GM12873 (cell line): ENCODE measurements around the gene BARX2.

Source experiments
- TF ChIP-seq, protein P1 (sequence below): IDR thresholded peaks from 2 replicates; pipeline ENCODE4 v1.5.1; 2012; ENCODE audit warnings: low read depth, mild to moderate bottlenecking, moderate library complexity, low read length, control low read depth; ENCODE audit not compliant: insufficient read depth; ENCODE audit errors: missing control alignments

BARX2 gene

DNA sequence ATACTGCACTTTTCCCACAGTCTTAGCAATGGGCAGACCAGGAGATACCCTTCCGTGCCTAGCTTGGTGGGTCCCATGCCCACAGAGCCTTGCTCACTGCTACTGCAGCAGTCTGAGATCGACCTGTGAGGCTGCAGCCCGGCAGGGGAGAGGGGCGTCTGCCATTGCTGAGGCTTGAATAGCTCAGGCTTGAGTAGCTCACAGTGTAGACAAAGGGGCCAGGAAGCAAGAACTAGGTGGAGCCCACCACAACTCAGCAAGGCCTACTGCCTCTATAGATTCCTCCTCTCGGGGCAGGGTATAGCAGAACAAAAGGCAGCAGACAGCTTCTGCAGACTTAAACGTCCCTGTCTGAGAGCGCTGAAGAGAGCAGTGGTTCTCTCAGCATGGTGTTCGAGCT lies 118.1 kb downstream of the BARX2 start:
- TF ChIP-seq, protein P1, sequence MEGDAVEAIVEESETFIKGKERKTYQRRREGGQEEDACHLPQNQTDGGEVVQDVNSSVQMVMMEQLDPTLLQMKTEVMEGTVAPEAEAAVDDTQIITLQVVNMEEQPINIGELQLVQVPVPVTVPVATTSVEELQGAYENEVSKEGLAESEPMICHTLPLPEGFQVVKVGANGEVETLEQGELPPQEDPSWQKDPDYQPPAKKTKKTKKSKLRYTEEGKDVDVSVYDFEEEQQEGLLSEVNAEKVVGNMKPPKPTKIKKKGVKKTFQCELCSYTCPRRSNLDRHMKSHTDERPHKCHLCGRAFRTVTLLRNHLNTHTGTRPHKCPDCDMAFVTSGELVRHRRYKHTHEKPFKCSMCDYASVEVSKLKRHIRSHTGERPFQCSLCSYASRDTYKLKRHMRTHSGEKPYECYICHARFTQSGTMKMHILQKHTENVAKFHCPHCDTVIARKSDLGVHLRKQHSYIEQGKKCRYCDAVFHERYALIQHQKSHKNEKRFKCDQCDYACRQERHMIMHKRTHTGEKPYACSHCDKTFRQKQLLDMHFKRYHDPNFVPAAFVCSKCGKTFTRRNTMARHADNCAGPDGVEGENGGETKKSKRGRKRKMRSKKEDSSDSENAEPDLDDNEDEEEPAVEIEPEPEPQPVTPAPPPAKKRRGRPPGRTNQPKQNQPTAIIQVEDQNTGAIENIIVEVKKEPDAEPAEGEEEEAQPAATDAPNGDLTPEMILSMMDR = no peak
